Fibroblast of villous mesenchyme (primary cell): Measurements from ENCODE around the gene SH3TC1. TPM values are rescaled to one million over a fixed set of nuclear protein-coding genes. Genes with fewer than 3 reads are reported as not detected.

Experiments
- DNase-seq: peaks from one replicate; pipeline ENCODE4 v3.0.0-alpha.2; 2010; ENCODE audit warnings: low read depth
- H3K4me3 ChIP-seq: 2 replicates; pipeline ENCODE4 v1.5.1; 2011; ENCODE audit warnings: low read depth, mild to moderate bottlenecking, low read length
- total RNA-seq: library from RNA; depleted of rRNA; stranded (reverse); fragments of >200 nt; gene quantifications from 2 replicates; pipeline ENCODE4 v1.2.3, GENCODE V29; 2012
- TF ChIP-seq, protein P1 (sequence below): IDR thresholded peaks from 2 replicates; pipeline ENCODE4 v1.5.1; 2012; ENCODE audit warnings: low read depth, mild to moderate bottlenecking, low read length; ENCODE audit not compliant: insufficient read depth

Gene SH3TC1
- total RNA-seq, 1 donor, result 3.9 TPM

DNA sequence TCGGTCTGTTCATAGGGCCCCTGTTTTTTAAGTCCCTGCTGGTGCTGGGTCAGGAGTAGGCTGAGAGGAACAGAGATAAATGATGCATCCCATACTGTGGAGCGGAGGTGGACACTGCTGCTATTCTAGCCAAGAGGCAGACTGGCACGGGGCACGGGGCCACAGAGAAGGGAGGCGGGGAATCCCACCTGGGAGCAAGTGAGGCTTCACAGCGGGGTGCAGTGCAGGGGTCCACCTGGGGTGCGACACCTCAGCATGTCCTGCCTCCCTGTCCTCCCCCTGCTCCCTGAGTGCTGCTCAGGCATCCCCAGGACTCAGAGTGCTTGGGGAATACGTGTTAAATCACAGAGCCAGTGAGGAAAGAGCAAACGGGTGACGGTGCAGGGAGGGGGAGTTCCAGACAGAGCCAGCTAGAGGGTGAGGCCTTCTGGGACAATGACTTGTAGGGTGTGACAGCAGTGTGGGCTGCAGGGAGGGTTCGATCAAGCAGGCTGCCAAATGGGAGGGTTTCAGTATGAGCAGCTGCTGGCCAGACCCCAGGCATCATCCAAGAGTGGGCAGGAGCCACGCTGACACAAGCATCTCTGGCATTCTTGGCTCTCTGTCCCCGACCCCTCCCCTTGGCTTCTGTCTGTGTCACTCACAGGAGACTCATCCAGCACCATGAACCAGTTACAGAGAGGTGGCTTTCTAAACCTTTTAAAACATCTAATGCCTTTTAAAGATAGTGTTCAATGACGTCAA lies 56.8 kb downstream of the SH3TC1 start:
- H3K4me3 ChIP-seq, result no peak overlapping the region
- TF ChIP-seq, protein P1, sequence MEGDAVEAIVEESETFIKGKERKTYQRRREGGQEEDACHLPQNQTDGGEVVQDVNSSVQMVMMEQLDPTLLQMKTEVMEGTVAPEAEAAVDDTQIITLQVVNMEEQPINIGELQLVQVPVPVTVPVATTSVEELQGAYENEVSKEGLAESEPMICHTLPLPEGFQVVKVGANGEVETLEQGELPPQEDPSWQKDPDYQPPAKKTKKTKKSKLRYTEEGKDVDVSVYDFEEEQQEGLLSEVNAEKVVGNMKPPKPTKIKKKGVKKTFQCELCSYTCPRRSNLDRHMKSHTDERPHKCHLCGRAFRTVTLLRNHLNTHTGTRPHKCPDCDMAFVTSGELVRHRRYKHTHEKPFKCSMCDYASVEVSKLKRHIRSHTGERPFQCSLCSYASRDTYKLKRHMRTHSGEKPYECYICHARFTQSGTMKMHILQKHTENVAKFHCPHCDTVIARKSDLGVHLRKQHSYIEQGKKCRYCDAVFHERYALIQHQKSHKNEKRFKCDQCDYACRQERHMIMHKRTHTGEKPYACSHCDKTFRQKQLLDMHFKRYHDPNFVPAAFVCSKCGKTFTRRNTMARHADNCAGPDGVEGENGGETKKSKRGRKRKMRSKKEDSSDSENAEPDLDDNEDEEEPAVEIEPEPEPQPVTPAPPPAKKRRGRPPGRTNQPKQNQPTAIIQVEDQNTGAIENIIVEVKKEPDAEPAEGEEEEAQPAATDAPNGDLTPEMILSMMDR, result no peak
- DNase-seq, result peak; percentile 74

DNA sequence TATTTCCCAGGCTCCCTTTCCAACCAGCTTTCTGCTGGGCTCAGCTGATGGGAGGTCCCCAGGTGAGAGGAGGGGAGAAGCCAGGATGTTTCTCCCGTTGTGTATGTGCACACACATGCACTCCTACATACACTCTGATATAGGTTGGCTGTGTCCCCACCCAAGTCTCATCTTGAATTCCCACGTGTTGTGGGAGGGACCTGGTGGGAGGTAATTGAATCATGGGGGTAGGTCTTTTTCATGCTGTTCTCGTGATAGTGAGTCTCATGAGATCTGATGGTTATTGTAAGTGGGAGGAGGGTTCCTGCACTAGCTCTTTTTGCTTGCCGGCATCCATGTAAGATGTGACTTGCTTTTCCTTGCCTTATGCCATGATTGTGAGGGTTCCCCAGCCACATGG lies 58.8 kb downstream of the SH3TC1 start:
- TF ChIP-seq, protein P1, result no peak
- H3K4me3 ChIP-seq, result no peak overlapping the region
- DNase-seq, result no peak

DNA sequence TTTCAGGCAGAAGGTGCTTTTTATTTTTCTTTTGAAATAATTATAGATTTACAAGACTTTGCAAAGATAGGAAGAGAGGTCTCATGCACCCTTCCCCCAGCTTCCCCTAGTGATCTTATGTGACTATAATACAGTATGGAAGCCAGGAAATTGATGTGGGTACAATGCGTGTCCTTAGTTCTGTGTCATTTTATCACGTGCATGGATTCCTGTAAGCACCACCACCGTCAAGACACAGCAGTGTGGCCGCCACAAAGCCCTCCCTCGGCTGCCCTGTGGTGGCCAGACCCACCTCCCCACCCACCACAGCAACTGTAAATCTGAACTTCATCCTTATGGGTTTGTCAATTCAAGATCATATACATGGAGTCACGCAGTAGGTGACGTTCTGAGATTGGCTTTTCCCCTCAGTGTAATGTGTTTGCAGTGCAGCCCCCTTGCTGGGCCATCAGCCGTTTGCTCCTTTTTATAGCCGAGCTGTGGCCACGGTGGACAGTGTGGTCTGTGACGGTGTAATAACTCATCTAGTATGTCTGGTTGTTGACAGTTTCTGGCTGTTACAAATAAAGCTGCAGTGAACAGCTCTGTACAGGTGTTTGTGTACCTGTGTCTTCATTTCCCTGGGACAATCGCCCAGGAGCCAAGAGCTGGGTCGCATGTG lies 59.6 kb downstream of the SH3TC1 start:
- DNase-seq, result no peak
- H3K4me3 ChIP-seq, result no peak overlapping the region
- TF ChIP-seq, protein P1, result no peak

DNA sequence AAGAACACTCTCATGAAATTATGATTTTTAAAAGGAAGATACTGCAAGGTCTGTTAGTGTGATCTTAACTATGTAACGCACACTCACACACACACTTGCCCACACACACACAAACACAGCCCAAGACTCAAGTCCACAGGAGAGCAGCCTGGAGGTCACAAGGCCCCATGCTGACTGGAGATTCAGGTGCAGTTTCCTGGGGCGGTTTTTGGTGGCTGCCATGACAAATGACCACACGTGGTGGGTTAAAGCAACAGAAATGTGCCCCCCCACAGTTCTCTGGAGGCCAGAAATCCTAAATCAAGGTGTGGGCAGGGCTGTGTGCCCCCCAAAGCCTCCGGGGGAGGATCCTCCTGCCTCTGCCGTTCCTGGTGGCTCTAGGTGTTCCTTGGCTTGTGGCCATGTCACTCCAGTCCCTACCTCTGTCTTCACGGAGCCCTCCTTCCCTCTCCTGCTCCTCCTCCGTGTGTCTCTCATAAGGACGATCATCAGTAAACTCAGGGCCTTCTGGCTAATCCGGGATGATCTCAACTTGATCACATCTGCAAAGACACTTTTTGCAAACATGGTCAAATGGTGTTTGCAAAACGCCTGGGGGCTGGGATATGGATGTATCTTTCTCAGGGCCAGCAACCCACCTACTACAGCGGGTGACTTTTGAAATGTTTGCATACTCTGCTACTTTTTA lies 60.8 kb downstream of the SH3TC1 start:
- H3K4me3 ChIP-seq, result no peak overlapping the region
- TF ChIP-seq, protein P1, result no peak
- no peak for DNase-seq

DNA sequence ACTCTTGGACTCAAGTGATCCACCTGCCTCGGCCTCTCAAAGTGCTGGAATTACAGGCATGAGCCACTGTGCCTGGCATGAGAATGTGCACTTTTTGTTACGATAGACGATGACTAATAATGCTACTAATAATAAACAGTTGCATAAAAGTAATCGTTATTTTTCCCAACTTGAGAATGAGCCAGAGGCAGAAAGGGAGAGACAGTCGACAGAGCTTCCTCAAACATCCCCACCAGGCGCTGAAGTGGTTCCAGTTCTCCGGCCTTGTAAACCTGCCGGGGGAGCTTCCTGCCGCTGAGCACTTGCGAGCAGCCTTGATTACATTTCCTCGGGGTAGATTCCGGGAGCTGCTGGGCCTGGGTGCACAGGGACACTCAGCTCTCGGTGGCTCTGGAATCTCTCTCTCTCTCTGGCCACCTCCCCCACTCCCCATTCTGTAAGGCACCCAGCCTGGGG lies 61.6 kb downstream of the SH3TC1 start:
- TF ChIP-seq, protein P1, result peak; percentile 33
- no peak overlapping the region for H3K4me3 ChIP-seq
- peak; percentile 92 for DNase-seq

DNA sequence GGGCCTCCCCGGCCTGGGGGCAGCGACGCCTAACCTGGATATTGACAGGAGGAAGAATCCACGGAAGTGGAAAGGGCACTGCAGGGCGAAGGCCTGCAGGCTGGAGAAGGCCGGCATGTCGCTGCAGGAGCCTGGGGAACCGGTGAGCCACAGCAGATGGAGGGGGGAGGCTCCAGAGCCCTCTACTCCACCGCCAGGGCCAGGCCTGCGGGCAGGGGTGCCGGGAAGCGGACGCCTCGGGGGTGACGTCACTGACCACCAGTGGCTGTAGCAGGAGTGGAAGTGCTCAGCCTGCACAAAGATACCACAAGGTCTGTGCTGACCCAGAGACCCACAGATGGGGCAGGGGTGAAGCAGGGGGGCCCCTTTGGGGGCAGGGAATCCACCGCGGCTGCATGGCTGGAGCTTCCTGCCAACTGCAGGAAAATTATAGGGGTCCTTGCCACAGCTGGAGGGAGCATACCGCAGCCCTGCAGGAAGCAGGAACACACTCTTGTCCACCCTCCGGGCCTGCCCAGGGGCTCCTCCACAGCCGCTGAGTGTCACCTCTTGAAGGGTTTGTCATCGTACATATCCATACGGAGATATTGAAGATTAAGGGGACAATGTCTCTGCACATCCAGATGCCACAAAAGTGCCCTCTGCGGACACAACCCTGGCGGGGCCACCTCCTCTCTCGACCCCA lies 62.9 kb downstream of the SH3TC1 start:
- peak; percentile 84 for DNase-seq
- TF ChIP-seq, protein P1, result no peak

More for the DNA sequence above, 62.9 kb downstream of the SH3TC1 start:
- no peak overlapping the region for H3K4me3 ChIP-seq
